GM23338 (cell line): Measurements from ENCODE around the gene MCAT. TPM values are rescaled to one million over a fixed set of nuclear protein-coding genes. Genes with fewer than 3 reads are reported as not detected.
A peak's percentile ranks its signal among the peaks of the same experiment; 100 is the strongest.

ENCODE experiments used
- ATAC-seq: fragments of 200-7000 bp; cut with Tn5 transposase; 3 replicates; pipeline ENCODE4 v1.9.1; 2020
- DNase-seq: peaks from one replicate; pipeline ENCODE4 v3.0.0-alpha.2; 2015; ENCODE audit warnings: low spot score
- H2AFZ ChIP-seq: fragments of 200-600 bp; sonication (generic); 2 replicates; pipeline ENCODE4 v1.8.0; 2016; ENCODE audit warnings: antibody characterized with exemption, mild to moderate bottlenecking, moderate library complexity
- H3F3A ChIP-seq: fragments of 200-600 bp; sonication (generic); replicated peaks from 2 replicates; pipeline ENCODE4 v1.8.0; 2017; ENCODE audit warnings: antibody characterized with exemption, mixed run types, low read depth
- H3K27ac ChIP-seq: fragments of 200-600 bp; sonication (generic); 2 replicates; pipeline ENCODE4 v1.6.1; 2016; ENCODE audit warnings: low read depth
- H3K27me3 ChIP-seq: fragments of 200-600 bp; sonication (generic); 2 replicates; pipeline ENCODE4 v1.8.0; 2016; ENCODE audit warnings: mild to moderate bottlenecking, mixed run types, moderate library complexity; ENCODE audit not compliant: insufficient read depth
- H3K36me3 ChIP-seq: fragments of 200-600 bp; sonication (generic); 2 replicates; pipeline ENCODE4 v1.8.0; 2016; ENCODE audit warnings: mild to moderate bottlenecking; ENCODE audit not compliant: insufficient read depth
- H3K4me1 ChIP-seq: fragments of 200-600 bp; sonication (generic); 2 replicates; pipeline ENCODE4 v1.8.0; 2016; ENCODE audit warnings: mild to moderate bottlenecking, moderate library complexity; ENCODE audit not compliant: insufficient read depth
- H3K4me2 ChIP-seq: fragments of 200-600 bp; sonication (generic); 2 replicates; pipeline ENCODE4 v1.7.1; 2017; ENCODE audit warnings: mixed run types
- H3K4me3 ChIP-seq: fragments of 200-600 bp; sonication (generic); 2 replicates; pipeline ENCODE4 v1.6.1; 2016; ENCODE audit warnings: mixed run types
- H3K79me2 ChIP-seq: fragments of 200-600 bp; sonication (generic); replicated peaks from 2 replicates; pipeline ENCODE4 v1.8.0; 2017; ENCODE audit warnings: mild to moderate bottlenecking; ENCODE audit not compliant: insufficient read depth
- H3K9me2 ChIP-seq: fragments of 200-600 bp; sonication (generic); 2 replicates; pipeline ENCODE4 v1.8.0; 2017; ENCODE audit not compliant: insufficient read depth
- H4K20me1 ChIP-seq: fragments of 200-600 bp; sonication (generic); replicated peaks from 2 replicates; pipeline ENCODE4 v1.8.0; 2017; ENCODE audit warnings: mild to moderate bottlenecking; ENCODE audit not compliant: insufficient read depth
- H3K27ac Mint-ChIP-seq: 2 replicates; pipeline ENCODE4 v1.8.0; 2020; ENCODE audit warnings: inconsistent platforms, mild to moderate bottlenecking, moderate library complexity, mixed read lengths
- H3K27me3 Mint-ChIP-seq: 3 replicates; pipeline ENCODE4 v1.8.0; 2022; ENCODE audit warnings: low read depth, mild to moderate bottlenecking, moderate library complexity, mixed read lengths, inconsistent platforms; ENCODE audit not compliant: insufficient read depth, poor library complexity
- H3K36me3 Mint-ChIP-seq: 3 replicates; pipeline ENCODE4 v1.8.0; 2021; ENCODE audit warnings: low read depth, mild to moderate bottlenecking, inconsistent platforms, moderate library complexity, mixed read lengths
- H3K4me1 Mint-ChIP-seq: 3 replicates; pipeline ENCODE4 v1.8.0; 2020; ENCODE audit warnings: mild to moderate bottlenecking, inconsistent platforms, mixed read lengths
- H3K4me3 Mint-ChIP-seq: 3 replicates; pipeline ENCODE4 v1.8.0; 2021; ENCODE audit warnings: moderate library complexity, mild to moderate bottlenecking, inconsistent platforms, mixed read lengths
- H3K9me3 Mint-ChIP-seq: 3 replicates; pipeline ENCODE4 v1.8.0; 2020; ENCODE audit warnings: moderate library complexity, mild to moderate bottlenecking, inconsistent platforms, mixed read lengths
- CREB1 ChIP-seq: fragments of 250-450 bp; sonication (Bioruptor Pico); IDR thresholded peaks from 2 replicates; pipeline ENCODE4 v1.5.0; 2020; ENCODE audit warnings: low read depth, mild to moderate bottlenecking, moderate library complexity
- CTCF ChIP-seq, 2 experiments: fragments of 200-600 bp in 1 of 2; sonication (generic) in 1 of 2; conservative IDR thresholded peaks; 2 replicates each; pipeline versions ENCODE4 v1.5.1 to v1.6.1; 2016 to 2017; ENCODE audit warnings: antibody characterized with exemption in 2 of 2, low read depth in 2 of 2, mild to moderate bottlenecking in 2 of 2, moderate library complexity in 1 of 2
- ETS1 ChIP-seq: IDR thresholded peaks from 2 replicates; pipeline ENCODE4 v1.6.1; 2016; ENCODE audit warnings: antibody characterized with exemption
- EZH2 ChIP-seq: fragments of 200-600 bp; sonication (generic); IDR thresholded peaks from one replicate; pipeline ENCODE4 v1.8.0; 2017; ENCODE audit warnings: antibody characterized with exemption, mild to moderate bottlenecking, low read depth; ENCODE audit not compliant: unreplicated experiment
- EZH2phosphoT487 ChIP-seq: fragments of 200-600 bp; sonication (generic); IDR thresholded peaks from one replicate; pipeline ENCODE4 v1.8.1; 2018; ENCODE audit warnings: antibody characterized with exemption; ENCODE audit not compliant: unreplicated experiment
- JUNB ChIP-seq: IDR thresholded peaks from one replicate; pipeline ENCODE4 v1.6.1; 2016; ENCODE audit warnings: antibody characterized with exemption; ENCODE audit not compliant: unreplicated experiment
- NANOG ChIP-seq: IDR thresholded peaks from 2 replicates; pipeline ENCODE4 v1.6.1; 2016; ENCODE audit warnings: antibody characterized with exemption, borderline replicate concordance
- POLR2AphosphoS5 ChIP-seq: IDR thresholded peaks from 2 replicates; pipeline ENCODE4 v1.6.1; 2016; ENCODE audit warnings: antibody characterized with exemption, low read depth
- REST ChIP-seq: IDR thresholded peaks from one replicate; pipeline ENCODE4 v1.6.1; 2018; ENCODE audit warnings: antibody characterized with exemption; ENCODE audit not compliant: unreplicated experiment
- STAT1 ChIP-seq: IDR thresholded peaks from one replicate; pipeline ENCODE4 v1.6.1; 2016; ENCODE audit warnings: antibody characterized with exemption; ENCODE audit not compliant: unreplicated experiment
- ZNF114 ChIP-seq: fragments of 250-450 bp; sonication (Bioruptor Pico); IDR thresholded peaks from 2 replicates; pipeline ENCODE4 v1.5.0; 2020; ENCODE audit warnings: mild to moderate bottlenecking, moderate library complexity
- ZNF331 ChIP-seq: fragments of 250-450 bp; sonication (Bioruptor Pico); IDR thresholded peaks from 2 replicates; pipeline ENCODE4 v1.5.0; 2020; ENCODE audit warnings: low read depth, mild to moderate bottlenecking, moderate library complexity
- ZNF462 ChIP-seq: fragments of 250-450 bp; sonication (Bioruptor Pico); IDR thresholded peaks from 2 replicates; pipeline ENCODE4 v1.5.0; 2020; ENCODE audit warnings: mild to moderate bottlenecking, moderate library complexity
- polyA plus RNA-seq: library from polyadenylated mRNA; unstranded; fragments of >200 nt; fragmentation: Nextera tagmentation; extraction: Ambion mirVana; gene quantifications from 2 replicates; pipeline ENCODE4 v1.2.1, GENCODE V29; 2016
- total RNA-seq: library from RNA; depleted of rRNA; stranded (reverse); fragments of >200 nt; shearing (Covaris generic); gene quantifications from 2 replicates; pipeline ENCODE4 v1.2.3, GENCODE V29; 2014

MCAT gene
- total and polyA plus RNA-seq, 2 experiments from 2014 or later, result 9.7 to 16.9 TPM

GRCh38 chr22:43187171-43188099, 44.2 kb upstream of the MCAT start:
- peak overlapping the region; percentile 89 for H3K27ac Mint-ChIP-seq
- H3K4me1 Mint-ChIP-seq, result peaks cover 23% of the 10 kb centered on the region
- no peaks in the 10 kb centered on the region for H3K36me3 ChIP-seq
- peak; percentile 93 for DNase-seq
- H3K9me3 Mint-ChIP-seq, result no peaks in the 10 kb centered on the region
- TF ChIP-seq ETS1 (peak; percentile 63; the same call in 1 of the 2 replicates), ZNF462 (CRISPR knock-in tag) (no peak), ZNF114 (CRISPR knock-in tag) (no peak), STAT1 (no peak), CTCF (conservative IDR thresholded peaks at IDR 0.05; ENCODE audit: low read depth in 2 of 2) (peak; percentile 37 to 79; a peak in 2 of 4 replicates), REST (no peak), POLR2AphosphoS5 (peak; percentile 79), CREB1 (CRISPR knock-in tag) (peak; percentile 87), EZH2 (no peak), ZNF331 (CRISPR knock-in tag) (no peak), JUNB (no peak), NANOG (no peak), EZH2phosphoT487 (no peak)
- peak overlapping the region; percentile 75; the same call in 1 of the 2 replicates for H2AFZ ChIP-seq
- H3K27me3 ChIP-seq, result no peaks in the 10 kb centered on the region
- H3K79me2 ChIP-seq, result peaks cover 33% of the 10 kb centered on the region
- peak; percentile 84 for ATAC-seq
- peaks cover 6% of the 10 kb centered on the region for H3F3A ChIP-seq
- H3K27me3 Mint-ChIP-seq, result peaks cover 7% of the 10 kb centered on the region
- peak overlapping the region; percentile 75 for H3K4me3 Mint-ChIP-seq
- H3K27ac ChIP-seq, result peak overlapping the region; percentile 92
- peak overlapping the region; percentile 80 for H3K4me2 ChIP-seq
- peaks cover 9% of the 10 kb centered on the region; the same call in 1 of the 2 replicates for H4K20me1 ChIP-seq
- no peaks in the 10 kb centered on the region for H3K9me2 ChIP-seq
- H3K4me3 ChIP-seq, result peak overlapping the region; percentile 64
- peaks cover 4% of the 10 kb centered on the region; the same call in 1 of the 2 replicates for H3K4me1 ChIP-seq
- H3K36me3 Mint-ChIP-seq, result peaks cover 8% of the 10 kb centered on the region
